ENCODE results near the gene AHRR.

AHRR gene

DNA sequence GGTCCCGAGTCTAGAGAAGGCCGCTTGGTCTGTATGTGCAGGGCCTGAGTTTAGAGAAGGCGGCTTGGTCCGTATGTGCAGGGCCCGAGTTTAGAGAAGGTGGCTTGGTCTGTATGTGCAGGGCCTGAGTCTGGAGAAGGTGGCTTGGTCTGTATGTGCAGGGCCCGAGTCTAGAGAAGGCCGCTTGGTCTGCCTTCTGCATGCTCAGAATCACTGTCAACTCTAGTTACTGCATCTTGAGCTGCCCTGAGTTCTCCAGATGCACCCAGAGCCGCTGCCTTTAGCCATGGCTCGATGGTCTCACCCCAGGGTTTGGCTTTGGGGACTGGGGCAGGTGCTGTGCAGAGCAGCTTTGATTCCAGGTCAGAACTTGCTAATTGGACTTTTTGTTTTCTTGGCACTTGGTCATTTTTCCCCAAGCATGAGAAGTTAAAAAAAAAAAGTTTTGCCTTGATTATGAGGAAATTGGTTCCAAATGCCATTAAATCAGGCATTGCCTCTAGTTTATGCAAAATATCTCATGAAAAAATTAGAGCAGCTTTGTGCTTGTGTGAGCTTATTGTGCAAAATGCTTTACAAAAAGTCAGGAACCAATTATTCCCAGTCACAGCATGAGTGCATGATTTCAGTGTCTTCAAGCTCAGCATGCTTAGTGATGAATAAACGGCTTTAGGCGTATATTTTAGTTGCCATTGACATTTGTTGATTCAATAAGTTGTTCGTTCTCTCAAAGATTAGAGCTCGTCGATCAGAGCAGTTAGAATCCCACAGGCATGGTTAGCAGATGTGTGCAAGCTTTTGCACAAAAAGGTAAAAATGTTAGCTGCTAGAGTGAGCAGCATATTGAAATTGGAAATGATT, 96.0 kb downstream of the AHRR start:
- DNase-seq = no peak

DNA sequence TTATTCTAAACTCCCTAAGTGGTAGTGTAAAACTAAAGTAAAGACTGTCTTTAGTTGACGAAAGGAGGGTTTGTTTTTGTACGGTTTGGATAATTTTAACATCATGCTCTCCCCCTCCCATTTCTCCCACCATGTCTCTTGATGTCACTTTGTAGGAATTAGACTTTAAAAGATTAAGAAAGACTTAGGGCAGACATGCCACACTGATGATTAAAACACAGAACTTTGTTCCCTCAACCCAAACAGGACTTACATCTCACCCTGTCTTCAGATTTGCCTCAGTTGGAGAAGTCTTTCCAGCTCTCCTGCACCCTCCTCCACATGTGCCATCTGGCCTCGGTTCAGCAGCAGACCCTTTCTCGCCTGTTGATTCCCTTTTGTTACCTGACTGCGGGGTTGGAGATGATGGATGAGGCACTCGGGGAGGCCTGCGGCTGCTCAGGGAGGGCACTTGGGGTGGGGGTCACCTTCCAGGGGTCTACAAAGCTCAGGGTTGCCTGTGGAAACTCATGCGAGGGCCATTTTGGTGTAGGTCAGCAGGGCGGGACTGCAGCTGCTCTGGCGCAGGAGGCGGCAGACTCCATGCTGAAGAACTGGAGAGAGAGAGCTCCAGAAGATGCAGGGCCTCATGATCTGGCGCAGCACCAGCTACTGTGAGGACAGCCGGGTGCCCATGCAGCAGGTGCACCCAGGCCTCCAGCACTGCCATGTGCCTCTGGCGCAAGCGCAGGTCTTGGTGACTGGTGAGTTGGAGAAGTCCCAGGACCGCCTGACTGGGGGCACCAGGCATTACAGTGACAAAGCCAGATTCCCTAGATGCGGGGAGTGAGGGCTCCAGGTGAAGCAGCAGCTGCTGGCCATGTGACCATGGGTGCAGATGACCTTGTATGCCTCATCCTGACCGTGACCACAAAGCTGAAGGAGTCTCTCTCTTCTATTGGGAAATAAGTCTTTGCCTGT, 96.9 kb downstream of the AHRR start:
- no peak for DNase-seq

DNA sequence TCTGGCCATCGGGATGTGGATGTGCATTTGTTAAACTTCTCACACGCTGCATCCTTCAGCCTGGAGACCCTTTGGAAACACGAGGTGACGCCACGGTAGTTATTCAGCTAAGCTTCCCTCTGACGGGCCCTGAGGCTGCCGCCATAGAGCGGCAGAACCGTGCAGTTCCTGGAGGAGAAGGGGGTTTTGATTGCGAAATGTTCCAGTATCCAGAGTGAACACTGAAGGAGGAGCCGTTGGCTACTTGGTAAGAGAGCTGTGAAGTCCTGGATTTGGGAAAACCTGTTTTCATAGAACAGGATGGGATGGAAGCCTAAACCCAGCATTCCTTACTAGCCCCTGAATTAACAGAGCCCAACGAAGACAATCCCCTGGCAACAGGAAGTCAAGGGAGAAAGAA, 98.5 kb downstream of the AHRR start:
- no peak for DNase-seq

DNA sequence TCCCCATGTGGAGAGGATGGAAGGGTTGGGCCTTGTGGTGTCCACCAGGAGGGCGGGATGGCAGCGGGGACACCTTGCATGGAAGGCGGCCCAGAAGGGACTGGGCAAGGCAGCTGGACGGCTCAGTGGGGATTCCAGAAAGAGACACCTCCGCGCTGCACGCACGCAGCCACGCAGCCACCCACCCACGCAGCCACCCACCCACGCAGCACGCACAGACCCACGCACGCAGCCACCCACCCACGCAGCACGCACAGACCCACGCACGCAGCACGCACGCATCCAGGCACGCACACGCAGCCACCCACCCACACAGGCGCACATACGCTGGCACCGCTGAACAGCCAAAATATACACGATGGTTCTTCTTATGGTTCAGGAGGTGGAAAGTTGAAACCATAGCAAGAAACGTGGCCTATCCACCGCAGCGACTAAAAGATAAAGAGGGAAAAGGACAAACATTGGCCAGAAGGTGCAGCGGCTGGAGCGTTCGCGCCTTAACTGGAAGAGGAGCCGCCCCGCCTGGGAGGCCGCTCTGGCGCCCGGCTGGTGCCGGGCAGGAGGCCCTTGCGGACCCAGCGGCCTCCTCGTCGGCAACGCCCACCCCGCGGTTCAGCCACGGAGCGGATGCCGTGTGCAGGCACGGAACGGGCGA, 99.2 kb downstream of the AHRR start:
- no peak for DNase-seq

DNA sequence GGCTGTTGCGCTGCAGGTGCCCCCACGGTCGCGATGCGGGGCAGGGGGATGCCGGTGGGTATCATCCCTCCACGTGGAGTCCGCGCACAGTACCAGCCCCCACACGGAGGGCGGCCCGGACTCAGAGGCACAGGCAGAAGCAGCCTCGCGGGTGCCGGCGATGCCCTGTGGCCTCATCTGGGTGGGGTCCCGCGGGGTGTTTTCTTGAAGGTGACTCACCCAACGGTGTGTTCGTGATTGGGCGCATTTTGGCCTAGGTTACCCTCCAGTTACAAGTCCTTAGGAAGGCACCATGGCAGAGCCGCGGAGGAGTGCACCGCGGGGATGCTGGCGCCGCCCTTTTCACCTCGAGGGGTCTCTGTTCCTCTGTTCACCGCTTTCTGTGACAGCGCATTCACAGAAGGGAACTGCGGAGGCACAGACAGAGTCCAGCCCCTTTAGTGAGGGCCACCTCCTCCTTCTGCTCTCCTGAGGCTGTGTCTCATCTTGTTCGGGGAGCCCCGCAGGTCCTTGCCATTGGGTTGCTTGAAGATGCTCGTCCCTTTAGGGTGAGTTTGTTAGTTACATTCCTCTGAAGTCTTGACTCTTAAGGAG, 99.9 kb downstream of the AHRR start:
- no peak for DNase-seq

DNA sequence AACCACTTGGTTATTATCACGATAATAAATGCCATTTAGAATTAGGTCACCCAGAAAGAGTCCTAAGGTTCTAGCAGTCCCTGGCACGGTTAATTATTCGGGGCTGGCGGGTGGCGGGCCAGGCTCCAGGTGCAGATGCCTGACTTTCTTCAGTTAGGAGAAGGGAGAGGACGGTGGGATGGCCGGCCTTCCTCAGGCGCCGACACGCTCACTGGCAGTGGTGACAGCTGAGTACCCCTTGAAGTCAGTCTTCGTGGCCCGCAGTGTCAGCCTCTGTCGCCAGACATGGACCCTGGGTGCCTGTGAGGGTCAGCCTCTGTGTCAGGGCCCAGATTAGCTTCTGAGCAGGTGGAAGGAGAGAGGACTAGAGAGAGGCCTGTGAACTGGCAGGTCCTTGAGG, 100.4 kb downstream of the AHRR start:
- no peak for DNase-seq

DNA sequence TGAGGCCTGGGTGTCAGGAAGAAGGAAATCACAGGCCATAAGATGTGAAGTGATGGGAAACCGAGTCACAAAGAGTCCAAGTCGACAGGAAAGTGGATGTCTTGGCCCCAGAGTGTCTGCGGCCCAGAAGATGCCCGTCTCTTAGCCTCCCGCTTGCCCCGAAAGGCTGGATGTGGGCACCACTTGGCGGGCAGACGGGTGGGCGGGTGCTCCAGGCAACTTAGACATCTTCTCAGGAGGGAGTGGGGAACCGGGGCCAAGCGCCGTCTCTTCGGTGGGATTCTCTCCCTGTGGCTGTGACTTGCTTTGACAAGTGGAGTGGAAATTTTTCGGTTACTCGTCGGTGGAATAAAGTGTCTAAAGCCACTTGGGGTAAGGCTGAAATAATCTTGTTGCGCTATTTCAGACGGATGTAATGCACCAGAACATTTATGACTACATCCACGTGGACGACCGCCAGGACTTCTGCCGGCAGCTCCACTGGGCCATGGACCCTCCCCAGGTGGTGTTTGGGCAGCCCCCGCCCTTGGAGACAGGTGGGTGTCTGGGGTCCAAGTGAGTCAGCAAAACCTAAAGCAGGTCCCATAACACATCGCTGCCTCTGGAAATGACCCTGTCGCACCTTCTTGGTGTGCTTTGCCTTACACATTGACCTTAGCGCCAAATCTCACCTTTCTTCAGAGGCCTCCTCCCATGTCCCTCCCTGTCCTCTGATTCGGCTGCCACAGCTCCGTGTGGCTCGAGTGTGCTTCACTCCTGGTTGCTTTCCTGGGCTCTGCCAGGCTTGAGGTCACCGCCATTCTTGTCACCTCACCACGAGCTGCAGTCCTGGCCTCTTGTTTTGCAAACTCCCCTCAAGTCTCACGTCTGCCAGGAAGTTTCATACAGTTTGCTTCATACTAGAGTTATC, 101.1 kb downstream of the AHRR start:
- DNase-seq = no peak

DNA sequence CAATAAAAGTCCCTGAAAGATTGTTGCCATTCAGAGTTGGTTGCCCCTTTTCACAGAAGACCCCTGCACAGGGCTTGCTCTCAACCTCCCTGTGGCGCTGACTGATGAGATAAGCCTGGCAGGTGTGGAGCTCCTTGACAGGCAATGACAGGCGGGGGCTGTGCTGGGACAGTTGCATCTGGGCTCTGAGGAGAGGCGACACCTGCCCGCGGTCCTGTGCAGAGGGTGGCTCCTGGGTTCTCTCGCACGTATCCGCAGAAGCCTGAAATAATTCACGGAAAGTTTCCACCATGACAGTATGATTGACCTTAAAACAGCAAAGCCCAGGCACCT, 101.7 kb downstream of the AHRR start:
- DNase-seq = no peak

DNA sequence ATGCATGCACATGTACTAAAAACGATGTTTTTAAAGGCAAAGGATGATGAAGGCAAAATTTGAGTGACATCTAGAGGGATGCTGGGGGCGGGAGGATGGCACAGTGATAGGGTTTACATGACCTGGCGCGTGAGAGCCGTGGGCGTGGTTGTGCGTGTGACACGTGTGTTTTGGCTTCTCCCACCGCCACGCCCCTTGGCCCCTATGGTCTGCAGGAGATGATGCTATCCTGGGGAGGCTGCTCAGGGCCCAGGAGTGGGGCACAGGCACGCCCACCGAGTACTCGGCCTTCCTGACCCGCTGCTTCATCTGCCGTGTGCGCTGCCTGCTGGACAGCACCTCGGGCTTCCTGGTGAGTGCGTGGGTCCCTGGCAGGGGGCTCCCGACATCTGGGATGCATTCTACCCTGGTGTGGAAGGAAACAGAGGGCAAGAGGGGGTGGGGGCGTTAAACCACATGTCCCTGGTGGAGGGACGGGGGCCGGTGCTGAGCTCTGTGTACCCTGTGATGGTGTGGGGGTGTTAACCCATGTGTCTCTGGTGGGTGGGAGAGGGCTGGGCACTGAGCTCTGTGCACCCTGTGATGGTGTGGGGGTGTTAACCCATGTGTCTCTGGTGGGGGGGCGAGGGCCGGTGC, 102.2 kb downstream of the AHRR start:
- DNase-seq = no peak

DNA sequence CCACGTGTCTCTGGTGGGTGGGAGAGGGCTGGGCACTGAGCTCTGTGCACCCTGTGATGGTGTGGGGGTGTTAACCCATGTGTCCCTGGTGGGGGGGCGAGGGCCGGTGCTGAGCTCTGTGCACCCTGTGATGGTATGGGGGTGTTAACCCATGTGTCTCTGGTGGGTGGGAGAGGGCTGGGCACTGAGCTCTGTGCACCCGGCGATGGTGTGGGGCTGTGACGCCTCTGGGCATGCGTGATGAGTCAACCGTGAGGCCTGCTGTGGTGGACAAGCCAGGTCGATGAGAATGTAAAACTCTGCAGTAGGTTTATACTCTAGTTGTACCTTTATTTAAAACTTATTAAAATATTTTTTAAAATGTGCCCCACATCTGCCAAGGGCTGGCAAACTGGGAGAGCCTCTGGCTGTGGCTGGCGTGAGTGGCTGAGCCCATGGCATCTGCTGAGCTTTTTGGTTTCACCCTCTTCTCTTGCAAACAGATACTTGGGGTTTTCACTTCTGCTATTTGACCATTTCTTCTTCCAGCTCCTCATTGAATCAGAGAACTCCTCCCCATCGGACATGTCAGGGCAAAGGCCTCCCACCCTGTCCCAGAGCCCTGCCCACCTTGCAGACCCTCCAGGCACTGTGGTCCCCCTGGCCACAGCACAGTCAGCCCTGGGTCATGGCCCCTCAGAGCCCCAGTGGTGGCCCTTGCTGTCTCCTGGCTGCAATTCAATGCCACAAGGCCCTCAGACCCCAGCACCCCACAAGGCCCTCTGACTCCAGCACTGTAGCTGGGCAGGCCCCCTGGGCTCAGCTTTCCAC, 103.0 kb downstream of the AHRR start:
- DNase-seq = no peak

DNA sequence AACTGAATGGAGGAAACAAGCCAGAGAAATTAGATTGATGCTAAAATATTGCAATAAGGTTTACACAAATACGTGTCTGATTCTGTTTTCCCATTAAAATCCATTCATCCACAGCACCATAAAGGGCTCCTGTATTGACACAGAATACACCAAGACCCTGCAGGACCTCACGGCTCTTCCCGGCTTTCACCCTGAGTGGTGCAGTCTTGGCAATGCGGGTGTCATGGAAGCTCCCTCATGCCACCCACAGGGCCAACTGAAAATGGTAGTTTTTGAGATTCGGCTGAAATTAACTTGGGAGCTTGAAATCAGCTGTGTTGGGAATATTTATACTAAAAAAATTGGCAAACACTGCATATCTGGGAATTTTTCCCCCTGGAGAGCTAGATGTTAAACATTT, 104.2 kb downstream of the AHRR start:
- peak; percentile 23 for DNase-seq

DNA sequence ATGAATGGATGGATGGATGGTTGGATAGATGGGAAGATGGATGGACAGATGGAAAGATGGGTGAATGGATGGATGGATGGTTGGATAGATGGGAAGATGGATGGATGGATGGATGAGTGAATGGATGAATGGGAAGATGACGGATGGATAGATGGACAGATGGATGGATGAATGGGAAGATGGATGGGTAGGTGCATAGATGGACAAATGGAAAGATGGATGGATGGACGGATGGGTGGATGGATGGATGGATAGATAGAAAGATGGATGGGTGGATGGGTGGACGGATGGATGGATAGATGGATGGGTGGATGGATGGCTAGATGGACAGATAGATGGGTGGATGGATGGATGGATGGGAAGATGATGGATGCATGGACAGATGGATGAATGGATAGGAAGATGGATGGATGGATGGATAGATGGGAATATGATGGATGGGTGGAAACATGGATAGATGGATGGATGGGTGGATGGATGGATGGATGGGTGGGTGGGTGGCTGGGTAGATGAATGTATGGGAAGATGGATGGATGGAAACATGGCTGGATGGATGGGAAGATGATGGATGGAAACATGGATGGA, 105.0 kb downstream of the AHRR start:
- no peak for DNase-seq

DNA sequence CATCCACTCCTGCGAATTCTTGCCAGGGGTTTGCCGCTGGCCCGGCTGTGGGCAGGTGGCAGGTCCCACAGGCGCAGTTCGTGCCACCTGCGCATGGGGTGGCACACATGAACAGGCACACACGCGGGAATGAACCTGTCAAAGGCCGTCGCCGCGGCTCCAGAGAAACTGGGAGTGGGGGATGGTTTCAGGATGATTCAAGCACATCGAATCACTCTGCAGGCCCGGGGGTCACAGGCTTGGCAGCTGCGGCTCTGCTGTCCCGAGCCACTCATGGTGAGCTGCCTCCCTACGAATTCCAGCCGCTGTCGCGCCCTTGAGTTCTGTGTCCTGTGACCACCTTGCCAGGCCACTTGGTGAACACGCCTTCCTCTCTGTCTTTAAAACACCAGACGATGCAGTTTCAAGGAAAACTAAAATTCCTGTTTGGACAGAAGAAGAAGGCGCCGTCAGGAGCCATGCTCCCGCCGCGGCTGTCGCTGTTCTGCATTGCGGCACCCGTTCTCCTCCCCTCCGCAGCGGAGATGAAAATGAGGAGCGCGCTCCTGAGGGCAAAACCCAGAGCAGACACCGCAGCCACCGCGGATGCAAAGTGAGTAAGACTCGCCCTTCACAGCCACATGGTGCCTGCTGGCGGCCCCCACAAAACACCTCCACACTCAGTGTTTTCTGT, 106.0 kb downstream of the AHRR start:
- no peak for DNase-seq

DNA sequence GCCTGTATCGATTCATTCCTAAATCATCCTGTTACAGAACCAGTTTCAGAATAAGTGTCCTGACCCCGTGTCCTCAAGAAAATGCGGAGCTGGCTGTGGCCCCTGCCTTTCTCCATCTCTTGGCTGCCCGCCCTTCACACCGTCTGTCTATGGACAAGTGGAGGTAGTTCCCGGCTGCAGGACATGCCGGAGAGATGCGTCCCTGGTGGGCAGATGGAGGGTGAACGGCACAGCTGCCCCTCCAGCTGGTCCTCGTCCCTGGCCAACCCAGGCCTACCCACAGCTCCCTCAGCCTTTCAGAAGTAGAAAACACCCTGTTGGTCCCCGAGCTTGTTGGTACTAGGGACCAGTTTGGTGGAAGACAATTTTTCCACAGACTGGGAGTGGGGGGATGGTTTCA, 106.7 kb downstream of the AHRR start:
- DNase-seq = no peak

DNA sequence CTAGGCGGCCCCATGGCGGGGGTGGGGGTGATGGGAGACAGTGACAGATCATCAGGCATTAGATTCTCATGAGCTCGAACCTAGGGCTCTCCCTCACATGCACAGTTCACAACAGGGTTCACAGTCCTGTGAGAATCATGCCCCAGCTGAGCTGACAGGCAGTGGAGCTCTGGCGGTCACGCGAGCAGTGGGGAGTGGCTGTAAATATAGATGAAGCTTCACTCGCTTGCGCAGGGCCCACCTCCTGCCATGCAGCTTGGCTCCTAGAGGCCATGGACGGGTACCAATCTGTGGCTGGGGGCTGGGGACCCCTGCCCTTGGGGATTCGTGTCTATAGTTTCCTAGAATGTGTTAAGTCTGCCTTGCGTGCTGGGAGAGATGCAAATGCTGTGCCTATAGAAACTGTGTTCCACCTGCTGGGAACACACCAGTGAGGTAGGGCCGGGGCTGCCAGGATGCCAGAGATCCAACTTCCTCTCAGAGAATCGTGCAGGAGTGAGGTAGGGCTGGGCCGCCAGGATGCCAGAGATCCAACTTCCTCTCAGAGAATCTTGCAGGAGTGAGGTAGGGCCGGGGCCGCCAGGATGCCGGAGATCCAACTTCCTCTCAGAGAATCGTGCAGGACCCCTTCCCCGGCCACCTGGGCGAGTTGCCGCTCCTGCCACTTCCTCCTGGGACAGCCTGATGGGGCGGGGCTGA, 107.4 kb downstream of the AHRR start:
- no peak for DNase-seq

DNA sequence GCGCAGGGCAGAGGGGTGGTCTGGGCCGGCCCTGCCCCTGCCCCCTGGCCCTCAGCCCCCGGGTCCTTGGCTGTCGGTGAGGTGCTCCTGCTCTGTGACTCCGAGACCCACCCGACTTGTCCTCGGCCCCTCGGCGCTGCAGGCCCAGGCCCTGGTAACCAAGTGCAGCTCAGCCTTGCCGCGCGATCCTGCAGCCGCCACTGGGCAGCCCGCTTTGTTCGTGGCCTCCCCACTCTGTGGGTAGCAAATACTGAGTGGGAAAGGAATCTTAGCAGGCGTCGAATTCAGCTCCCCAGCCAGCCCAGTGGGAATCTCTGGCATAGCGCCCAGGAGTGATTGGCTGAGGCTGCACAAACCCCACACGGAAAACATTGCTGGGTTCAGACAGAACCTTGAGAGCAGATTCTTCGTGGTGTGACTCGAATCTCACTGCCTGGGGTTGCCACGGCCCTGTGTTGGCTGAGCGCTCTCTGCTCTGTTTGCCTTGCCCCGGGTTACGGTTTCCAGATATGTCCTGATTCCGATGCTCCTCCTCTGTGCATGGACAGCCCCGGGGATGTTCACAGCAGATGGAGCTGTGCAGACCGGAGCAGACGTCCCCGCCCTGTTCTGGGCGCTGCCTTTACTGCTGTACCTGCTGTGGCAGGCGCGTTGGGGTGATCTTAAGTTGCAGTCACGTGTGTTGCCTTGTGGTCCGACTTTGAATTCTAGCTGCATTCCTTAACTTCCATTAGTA, 108.1 kb downstream of the AHRR start:
- no peak for DNase-seq

DNA sequence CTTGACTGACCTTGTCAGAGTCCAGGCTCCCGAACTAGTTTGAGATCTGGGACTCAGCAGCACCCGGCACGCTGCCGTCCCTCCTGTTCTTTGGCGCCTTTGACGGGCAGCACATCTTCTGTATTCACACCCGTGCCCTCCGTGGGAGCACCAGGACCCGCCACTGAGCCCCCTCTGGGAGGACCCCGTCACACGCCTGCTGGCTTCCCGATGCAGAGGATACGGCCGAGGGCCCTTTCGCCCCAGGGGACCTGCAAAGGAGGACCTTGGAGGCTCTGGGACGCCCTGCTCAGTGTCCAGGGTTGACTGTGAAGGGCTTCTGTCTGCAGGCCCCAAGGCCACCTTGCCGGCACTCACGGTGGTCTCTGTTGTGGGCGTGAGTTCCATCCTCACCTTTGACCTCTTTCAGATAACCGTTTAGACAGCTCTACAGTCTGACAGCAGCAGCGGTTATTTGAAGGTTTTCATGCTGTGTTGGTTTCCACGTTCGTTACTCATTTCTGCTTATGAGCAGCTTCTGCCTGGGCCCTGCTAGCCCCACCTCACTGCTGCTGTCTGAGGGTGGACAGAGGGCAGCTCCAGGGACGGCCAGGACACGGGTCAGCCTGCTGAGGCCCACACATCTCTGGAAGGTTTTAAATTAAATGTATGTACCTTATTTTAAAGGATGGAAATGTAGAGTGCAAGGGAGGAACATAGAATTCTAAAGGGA, 108.9 kb downstream of the AHRR start:
- no peak for DNase-seq

Data from activated CD4-positive, alpha-beta T cell treated with anti-CD3 and anti-CD28 coated beads, Interleukin-2, amount 50 U/mL, for 16 hours (primary cell).